SK-N-MC (cell line): ENCODE results near the gene ZC3H7A.
"Not testable (repeated sequence)": the region's sequence is repeated elsewhere in the genome, so short reads cannot be mapped to it uniquely, and the experiment has no call there.

ENCODE experiments used
- DNase-seq: peaks from one replicate; pipeline ENCODE4 v3.0.0-alpha.2; 2011; ENCODE audit warnings: low read depth, low spot score
- H3K27ac ChIP-seq: fragments of 200-600 bp; sonication (generic); 2 replicates; pipeline ENCODE4 v1.5.1; 2016; ENCODE audit warnings: mixed run types
- H3K36me3 ChIP-seq: fragments of 200-600 bp; sonication (generic); 2 replicates; pipeline ENCODE4 v1.6.1; 2017; ENCODE audit warnings: antibody characterized with exemption, low read length, mixed read lengths; ENCODE audit not compliant: insufficient read depth
- H3K4me3 ChIP-seq: fragments of 200-600 bp; sonication (generic); 2 replicates; pipeline ENCODE4 v1.5.1; 2016
- H3K9ac ChIP-seq: fragments of 200-600 bp; sonication (generic); 2 replicates; pipeline ENCODE4 v1.8.0; 2017; ENCODE audit warnings: mixed run types, mixed read lengths; ENCODE audit not compliant: insufficient read length
- H3K9me3 ChIP-seq: fragments of 200-600 bp; sonication (generic); 2 replicates; pipeline ENCODE4 v1.6.1; 2017; ENCODE audit warnings: low read depth, mild to moderate bottlenecking, antibody characterized with exemption, low read length, moderate library complexity, mixed read lengths
- EZH2 ChIP-seq: fragments of 200-600 bp; sonication (generic); IDR thresholded peaks from one replicate; pipeline ENCODE4 v1.6.1; 2017; ENCODE audit warnings: antibody characterized with exemption
- FOXP2 ChIP-seq: optimal IDR thresholded peaks from 2 replicates; pipeline ENCODE3; 2011; ENCODE audit warnings: mild to moderate bottlenecking, moderate library complexity; ENCODE audit not compliant: insufficient read depth; ENCODE audit errors: extremely low read length, control extremely low read depth
- POLR2AphosphoS5 ChIP-seq: IDR thresholded peaks from 2 replicates; pipeline ENCODE4 v1.6.1; 2012; ENCODE audit warnings: mild to moderate bottlenecking, low read depth, low read length, borderline replicate concordance

The ZC3H7A gene

GRCh38 chr16:11835309-11835708, 38.3 kb upstream of the ZC3H7A start:
- TF ChIP-seq EZH2 (no peak), POLR2AphosphoS5 (no peak), FOXP2 (no peak)
- Histone ChIP-seq H3K36me3 (peaks cover 44% of the 10 kb centered on the region), H3K9me3 (no peaks in the 10 kb centered on the region), H3K9ac (no peak overlapping the region), H3K27ac (peak overlapping the region; percentile 75; the same call in 1 of the 2 replicates), H3K4me3 (no peak overlapping the region)
- DNase-seq = no peak

- Histone ChIP-seq H3K27ac (peak overlapping the region; percentile 75), H3K9me3 (no peaks in the 10 kb centered on the region), H3K9ac (no peak overlapping the region), H3K36me3 (peaks cover 32% of the 10 kb centered on the region), H3K4me3 (0 out of 2 replicates have a peak overlapping the region, but pooled peaks have one; percentile 15)
- no peak for TF ChIP-seq POLR2AphosphoS5
- DNase-seq = peak; percentile 30
Observed at GRCh38 chr16:11833951-11834695, 37.1 kb upstream of the ZC3H7A start.

GRCh38 chr16:11828696-11829095, 31.6 kb upstream of the ZC3H7A start:
- DNase-seq = no peak
- Histone ChIP-seq H3K27ac (no peak overlapping the region), H3K36me3 (no peaks in the 10 kb centered on the region), H3K9me3 (no peaks in the 10 kb centered on the region), H3K4me3 (no peak overlapping the region), H3K9ac (no peak overlapping the region)
- no peak for TF ChIP-seq POLR2AphosphoS5
- TF ChIP-seq EZH2 = no peak
- TF ChIP-seq FOXP2 = no peak

- H3K27ac ChIP-seq, DNase-seq, H3K4me3 ChIP-seq, H3K9ac ChIP-seq, H3K36me3 ChIP-seq, H3K9me3 ChIP-seq: not testable (repeated sequence)
Observed at GRCh38 chr16:11825520-11826165, 28.6 kb upstream of the ZC3H7A start.

GRCh38 chr16:11824362-11824761, 27.3 kb upstream of the ZC3H7A start:
- no peak for DNase-seq
- no peak for TF ChIP-seq POLR2AphosphoS5
- TF ChIP-seq FOXP2 = no peak
- no peak for TF ChIP-seq EZH2
- no peaks in the 10 kb centered on the region for H3K9me3 ChIP-seq
- no peak overlapping the region for H3K9ac ChIP-seq
- no peaks in the 10 kb centered on the region for H3K36me3 ChIP-seq
- H3K27ac ChIP-seq = no peak overlapping the region
- H3K4me3 ChIP-seq = no peak overlapping the region

GRCh38 chr16:11823645-11824044, 26.6 kb upstream of the ZC3H7A start:
- not testable (repeated sequence) for H3K9ac ChIP-seq, DNase-seq, H3K36me3 ChIP-seq, H3K27ac ChIP-seq, H3K4me3 ChIP-seq, H3K9me3 ChIP-seq

GRCh38 chr16:11819798-11820197, 22.7 kb upstream of the ZC3H7A start:
- no peak for TF ChIP-seq EZH2
- TF ChIP-seq FOXP2 = no peak
- TF ChIP-seq POLR2AphosphoS5 = no peak
- Histone ChIP-seq H3K27ac (no peak overlapping the region), H3K4me3 (no peak overlapping the region), H3K9ac (no peak overlapping the region), H3K36me3 (no peaks in the 10 kb centered on the region), H3K9me3 (no peaks in the 10 kb centered on the region)
- DNase-seq = no peak

GRCh38 chr16:11818970-11819369, 21.9 kb upstream of the ZC3H7A start:
- H3K36me3 ChIP-seq, H3K27ac ChIP-seq, DNase-seq, H3K4me3 ChIP-seq, H3K9me3 ChIP-seq, H3K9ac ChIP-seq: not testable (repeated sequence)

GRCh38 chr16:11816123-11816522, 19.1 kb upstream of the ZC3H7A start:
- Histone ChIP-seq H3K27ac (no peak overlapping the region), H3K36me3 (no peaks in the 10 kb centered on the region), H3K4me3 (no peak overlapping the region), H3K9me3 (no peaks in the 10 kb centered on the region), H3K9ac (no peak overlapping the region)
- no peak for DNase-seq
- no peak for TF ChIP-seq FOXP2
- no peak for TF ChIP-seq EZH2
- no peak for TF ChIP-seq POLR2AphosphoS5

GRCh38 chr16:11814800-11815199, 17.7 kb upstream of the ZC3H7A start:
- not testable (repeated sequence) for H3K9ac ChIP-seq, DNase-seq

More at GRCh38 chr16:11814800-11815199, 17.7 kb upstream of the ZC3H7A start:
- not testable (repeated sequence) for H3K27ac ChIP-seq, H3K9me3 ChIP-seq, H3K36me3 ChIP-seq, H3K4me3 ChIP-seq
